ENCODE measurements around the gene ILDR2. TPM values are rescaled to one million over a fixed set of nuclear protein-coding genes. Genes with fewer than 3 reads are reported as not detected.

ILDR2 gene
- polyA plus RNA-seq, 1 experiment: not detected

- no peaks in the 10 kb centered on the region for H3K36me3 ChIP-seq (ENCODE audit: control insufficient read depth, insufficient read depth, low read length)
- POLR2A ChIA-PET: no interaction called here
- no peak overlapping the region for H3K4me3 ChIP-seq (ENCODE audit: low read depth, low read length)
- TF ChIP-seq, protein P1, sequence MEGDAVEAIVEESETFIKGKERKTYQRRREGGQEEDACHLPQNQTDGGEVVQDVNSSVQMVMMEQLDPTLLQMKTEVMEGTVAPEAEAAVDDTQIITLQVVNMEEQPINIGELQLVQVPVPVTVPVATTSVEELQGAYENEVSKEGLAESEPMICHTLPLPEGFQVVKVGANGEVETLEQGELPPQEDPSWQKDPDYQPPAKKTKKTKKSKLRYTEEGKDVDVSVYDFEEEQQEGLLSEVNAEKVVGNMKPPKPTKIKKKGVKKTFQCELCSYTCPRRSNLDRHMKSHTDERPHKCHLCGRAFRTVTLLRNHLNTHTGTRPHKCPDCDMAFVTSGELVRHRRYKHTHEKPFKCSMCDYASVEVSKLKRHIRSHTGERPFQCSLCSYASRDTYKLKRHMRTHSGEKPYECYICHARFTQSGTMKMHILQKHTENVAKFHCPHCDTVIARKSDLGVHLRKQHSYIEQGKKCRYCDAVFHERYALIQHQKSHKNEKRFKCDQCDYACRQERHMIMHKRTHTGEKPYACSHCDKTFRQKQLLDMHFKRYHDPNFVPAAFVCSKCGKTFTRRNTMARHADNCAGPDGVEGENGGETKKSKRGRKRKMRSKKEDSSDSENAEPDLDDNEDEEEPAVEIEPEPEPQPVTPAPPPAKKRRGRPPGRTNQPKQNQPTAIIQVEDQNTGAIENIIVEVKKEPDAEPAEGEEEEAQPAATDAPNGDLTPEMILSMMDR (IDR thresholded peaks at IDR 0.05; ENCODE audit: insufficient read depth, low read depth, low read length): no peak
- CTCF ChIA-PET: no interaction called here
- peaks cover 15% of the 10 kb centered on the region for H3K27me3 ChIP-seq (ENCODE audit: control insufficient read depth, insufficient read depth, low read length)
- DNase-seq (ENCODE audit: low read depth): no peak
Observed at GRCh38 chr1:166972193-166972592, 3.1 kb downstream of the ILDR2 start.

GRCh38 chr1:166971252-166971651 is 4.1 kb downstream of the ILDR2 start:
- H3K27me3 ChIP-seq (ENCODE audit: control insufficient read depth, insufficient read depth, low read length): peaks cover 15% of the 10 kb centered on the region
- CTCF ChIA-PET: no interaction called here

GRCh38 chr1:166969074-166969677 is 6.2 kb downstream of the ILDR2 start:
- CTCF ChIA-PET: no interaction called here
- H3K36me3 ChIP-seq (ENCODE audit: control insufficient read depth, insufficient read depth, low read length): no peaks in the 10 kb centered on the region

More at GRCh38 chr1:166971252-166971651, 4.1 kb downstream of the ILDR2 start:
- Histone ChIP-seq H3K36me3 (ENCODE audit: control insufficient read depth, insufficient read depth, low read length) (no peaks in the 10 kb centered on the region), H3K4me3 (ENCODE audit: low read depth, low read length) (no peak overlapping the region)
- TF ChIP-seq, protein P1 (IDR thresholded peaks at IDR 0.05; ENCODE audit: insufficient read depth, low read depth, low read length): no peak
- DNase-seq (ENCODE audit: low read depth): no peak
- POLR2A ChIA-PET: no interaction called here

DNA sequence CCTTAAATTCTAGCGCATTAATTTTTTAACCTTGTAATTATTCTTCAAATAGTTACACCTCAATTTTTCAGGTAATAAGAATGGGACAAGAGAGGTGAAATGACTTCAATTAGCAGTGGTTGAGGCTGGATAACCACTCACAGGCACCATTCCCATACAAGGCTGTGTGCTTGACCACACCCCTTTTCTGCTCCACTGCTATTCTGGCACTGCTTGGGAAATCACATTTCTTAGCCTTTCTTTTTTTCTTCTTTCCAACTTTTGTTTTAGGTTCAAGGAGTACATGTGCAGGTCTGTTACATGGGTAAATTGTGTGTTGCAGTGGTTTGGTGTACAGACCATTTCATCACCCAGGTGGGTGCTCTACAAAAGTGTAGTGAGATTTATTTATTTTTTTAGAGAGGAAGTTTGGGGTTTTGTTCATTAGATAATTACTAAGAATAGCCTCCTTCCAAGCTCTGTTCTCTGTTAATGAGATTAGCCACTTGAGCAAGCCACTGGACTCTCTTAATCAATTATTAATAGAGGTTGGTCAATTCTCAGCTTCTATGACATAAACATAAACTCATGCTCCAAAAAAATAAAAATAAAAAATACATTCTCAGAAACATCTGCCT is 14.4 kb downstream of the ILDR2 start:
- Histone ChIP-seq H3K27me3 (ENCODE audit: control insufficient read depth, insufficient read depth, low read length) (no peaks in the 10 kb centered on the region; the same call in 1 of the 2 replicates), H3K36me3 (ENCODE audit: control insufficient read depth, insufficient read depth, low read length) (no peaks in the 10 kb centered on the region), H3K4me3 (ENCODE audit: low read depth, low read length) (no peak overlapping the region)
- no peak for DNase-seq (ENCODE audit: low read depth)
- ChIA-PET CTCF (no interaction called here), POLR2A (no interaction called here)
- TF ChIP-seq, protein P1 (IDR thresholded peaks at IDR 0.05; ENCODE audit: insufficient read depth, low read depth, low read length): no peak

More at GRCh38 chr1:166969074-166969677, 6.2 kb downstream of the ILDR2 start:
- POLR2A ChIA-PET: no interaction called here
- DNase-seq (ENCODE audit: low read depth): no peak
- Histone ChIP-seq H3K27me3 (ENCODE audit: control insufficient read depth, insufficient read depth, low read length) (peaks cover 9% of the 10 kb centered on the region), H3K4me3 (ENCODE audit: low read depth, low read length) (no peak overlapping the region)
- TF ChIP-seq, protein P1 (IDR thresholded peaks at IDR 0.05; ENCODE audit: insufficient read depth, low read depth, low read length): no peak

GRCh38 chr1:166956872-166957271 is 18.5 kb downstream of the ILDR2 start:
- TF ChIP-seq, protein P1 (IDR thresholded peaks at IDR 0.05; ENCODE audit: insufficient read depth, low read depth, low read length): no peak
- ChIA-PET POLR2A (no interaction called here), CTCF (no interaction called here)
- DNase-seq (ENCODE audit: low read depth): no peak
- no peaks in the 10 kb centered on the region for H3K36me3 ChIP-seq (ENCODE audit: control insufficient read depth, insufficient read depth, low read length)
- no peak overlapping the region for H3K4me3 ChIP-seq (ENCODE audit: low read depth, low read length)
- H3K27me3 ChIP-seq (ENCODE audit: control insufficient read depth, insufficient read depth, low read length): no peaks in the 10 kb centered on the region; the same call in 1 of the 2 replicates
